Mesenchymal stem cell (in vitro differentiated cells and primary cell): ENCODE measurements around the gene ZYG11A.
"Not testable (repeated sequence)": the region's sequence is repeated elsewhere in the genome, so short reads cannot be mapped to it uniquely, and the experiment has no call there.

Source experiments
- DNase-seq: peaks from one replicate; pipeline ENCODE4 v3.0.0-alpha.2; 2013
- H2AFZ ChIP-seq: one replicate; pipeline ENCODE4 v1.6.1; 2013; ENCODE audit warnings: low read depth, mild to moderate bottlenecking, control low read depth, inconsistent platforms, low read length, moderate library complexity
- H2AK5ac ChIP-seq: 2 replicates; pipeline ENCODE4 v1.6.1; 2013; ENCODE audit warnings: low read length, moderate library complexity, mild to moderate bottlenecking, inconsistent platforms; ENCODE audit not compliant: severe bottlenecking
- H2BK120ac ChIP-seq: one replicate; pipeline ENCODE4 v1.6.1; 2013; ENCODE audit warnings: low read depth, mild to moderate bottlenecking, inconsistent platforms, low read length, moderate library complexity
- H2BK12ac ChIP-seq, 2 experiments: one replicate each; pipeline ENCODE4 v1.6.1; 2013; ENCODE audit warnings: inconsistent platforms in 2 of 2, low read length in 2 of 2, mild to moderate bottlenecking in 2 of 2, moderate library complexity in 2 of 2, control low read depth in 1 of 2
- H2BK15ac ChIP-seq: one replicate; pipeline ENCODE4 v1.6.1; 2013; ENCODE audit warnings: mild to moderate bottlenecking, low read depth, inconsistent platforms; ENCODE audit not compliant: poor library complexity, severe bottlenecking
- H2BK5ac ChIP-seq: 2 replicates; pipeline ENCODE4 v1.6.1; 2013; ENCODE audit warnings: low read depth, mild to moderate bottlenecking, low read length, control low read depth, inconsistent platforms; ENCODE audit not compliant: poor library complexity, severe bottlenecking
- H3K14ac ChIP-seq, 2 experiments: one replicate each; pipeline ENCODE4 v1.6.1; 2013; ENCODE audit warnings: inconsistent platforms in 2 of 2, low read length in 2 of 2, control low read depth in 1 of 2, mild to moderate bottlenecking in 1 of 2, moderate library complexity in 1 of 2
- H3K18ac ChIP-seq, 2 experiments: one replicate each; pipeline ENCODE4 v1.6.1; 2013; ENCODE audit warnings: inconsistent platforms in 2 of 2, low read length in 2 of 2, control low read depth in 1 of 2, low read depth in 1 of 2, mild to moderate bottlenecking in 1 of 2
- H3K23ac ChIP-seq, 2 experiments: one replicate each; pipeline ENCODE4 v1.6.1; 2013; ENCODE audit warnings: inconsistent platforms in 2 of 2, low read length in 2 of 2, mild to moderate bottlenecking in 2 of 2, moderate library complexity in 2 of 2, control low read depth in 1 of 2
- H3K27ac ChIP-seq: 2 replicates; pipeline ENCODE4 v1.5.1; 2013; ENCODE audit warnings: mild to moderate bottlenecking, moderate library complexity, low read length, control low read depth, inconsistent platforms; ENCODE audit not compliant: poor library complexity, severe bottlenecking
- H3K27me3 ChIP-seq, 2 experiments: 2 replicates each; pipeline versions ENCODE4 v1.6.1 to v1.7.0; 2013; ENCODE audit warnings: low read length in 2 of 2, mild to moderate bottlenecking in 2 of 2, moderate library complexity in 2 of 2, control low read depth in 1 of 2, inconsistent platforms in 1 of 2; ENCODE audit not compliant: control insufficient read depth in 1 of 2, insufficient read depth in 1 of 2
- H3K36me3 ChIP-seq, 2 experiments: 2 replicates each; pipeline versions ENCODE4 v1.6.1 to v1.7.0; 2013; ENCODE audit warnings: low read length in 2 of 2, control low read depth in 1 of 2, inconsistent platforms in 1 of 2, low read depth in 1 of 2, mild to moderate bottlenecking in 1 of 2; ENCODE audit not compliant: insufficient read depth in 2 of 2, control insufficient read depth in 1 of 2
- H3K4ac ChIP-seq, 2 experiments: one replicate each; pipeline ENCODE4 v1.6.1; 2013; ENCODE audit warnings: inconsistent platforms in 2 of 2, low read length in 2 of 2, mild to moderate bottlenecking in 2 of 2, moderate library complexity in 2 of 2, control low read depth in 1 of 2, low read depth in 1 of 2
- H3K4me1 ChIP-seq: 2 replicates; pipeline ENCODE4 v1.6.1; 2013; ENCODE audit warnings: low read depth, low read length, control low read depth; ENCODE audit not compliant: control insufficient read depth, insufficient read depth
- H3K4me2 ChIP-seq: 2 replicates; pipeline ENCODE4 v1.6.1; 2013; ENCODE audit warnings: low read length, mild to moderate bottlenecking, inconsistent platforms; ENCODE audit not compliant: poor library complexity, severe bottlenecking
- H3K4me3 ChIP-seq, 2 experiments: 2 replicates each; pipeline versions ENCODE4 v1.5.1 to v1.7.0; 2013; ENCODE audit warnings: low read length in 2 of 2, mild to moderate bottlenecking in 2 of 2, control low read depth in 1 of 2, low read depth in 1 of 2; ENCODE audit not compliant: insufficient read depth in 1 of 2
- H3K79me1 ChIP-seq: replicated peaks from 2 replicates; pipeline ENCODE4 v1.6.1; 2013; ENCODE audit warnings: mild to moderate bottlenecking, control low read depth, low read length, inconsistent platforms; ENCODE audit not compliant: poor library complexity, severe bottlenecking
- H3K9ac ChIP-seq: 2 replicates; pipeline ENCODE4 v1.7.0; 2013; ENCODE audit warnings: mild to moderate bottlenecking, low read length, moderate library complexity
- H3K9me3 ChIP-seq: 2 replicates; pipeline ENCODE4 v1.7.0; 2013; ENCODE audit warnings: mild to moderate bottlenecking, low read length; ENCODE audit not compliant: control insufficient read depth
- H4K8ac ChIP-seq: one replicate; pipeline ENCODE4 v1.6.1; 2013; ENCODE audit warnings: inconsistent platforms, mild to moderate bottlenecking, low read length, moderate library complexity
- H4K91ac ChIP-seq: one replicate; pipeline ENCODE4 v1.6.1; 2013; ENCODE audit warnings: mild to moderate bottlenecking, low read length, inconsistent platforms
- WGBS: methylation state at CpG from one replicate; pipeline ENCODE4 v1.1.7; 2013; ENCODE audit warnings: mixed read lengths; 5-methylcytosine and 5-hydroxymethylcytosine counted together

The ZYG11A gene

DNA sequence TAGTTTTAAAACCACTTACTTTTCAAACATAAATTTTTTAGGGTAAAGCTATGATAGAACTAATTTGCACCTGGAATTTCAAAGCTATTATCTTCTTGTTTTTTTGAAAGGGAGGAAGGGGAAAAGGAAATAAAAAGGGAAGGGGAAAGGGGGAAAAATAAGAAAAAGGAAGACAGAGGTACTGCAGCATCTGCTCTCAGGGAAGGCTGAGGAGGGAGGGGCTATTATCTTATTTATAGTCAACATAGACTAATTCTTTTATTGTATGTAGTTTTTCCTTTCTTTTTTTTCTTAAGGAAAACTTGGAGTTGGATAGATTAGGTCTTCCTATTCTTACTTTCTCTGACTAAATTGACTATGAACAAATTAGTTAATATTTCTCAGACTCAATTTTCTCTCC lies 41.5 kb upstream of the ZYG11A start:
- Histone ChIP-seq H3K27me3 (no peaks in the 10 kb centered on the region), H3K4me1 (peaks cover 2% of the 10 kb centered on the region), H3K9me3 (no peaks in the 10 kb centered on the region), H3K23ac (no peak overlapping the region), H2AFZ (no peak overlapping the region), H3K14ac (no peak overlapping the region), H2BK12ac (no peak overlapping the region), H2BK15ac (no peak overlapping the region), H4K91ac (no peak overlapping the region), H3K4ac (no peak overlapping the region), H3K79me1 (no peaks in the 10 kb centered on the region), H3K4me3 (no peak overlapping the region), H3K4me2 (no peak overlapping the region), H3K9ac (peak overlapping the region; percentile 11), H2BK5ac (no peak overlapping the region), H2BK120ac (no peak overlapping the region), H2AK5ac (no peak overlapping the region), H3K18ac (no peak overlapping the region), H4K8ac (no peak overlapping the region), H3K27ac (no peak overlapping the region), H3K36me3 (peaks cover 17 to 41% of the 10 kb centered on the region in 2 experiments)
- no peak for DNase-seq

GRCh38 chr1:52804083-52804482 lies 38.5 kb upstream of the ZYG11A start:
- H2AFZ ChIP-seq, H3K27me3 ChIP-seq, H3K9ac ChIP-seq, H3K79me1 ChIP-seq, H2BK15ac ChIP-seq, H2BK120ac ChIP-seq, H3K27ac ChIP-seq, H4K8ac ChIP-seq, H3K4ac ChIP-seq, H3K18ac ChIP-seq, H3K9me3 ChIP-seq, H3K23ac ChIP-seq, H2BK12ac ChIP-seq, H3K4me2 ChIP-seq, H4K91ac ChIP-seq, DNase-seq, H2BK5ac ChIP-seq, H3K14ac ChIP-seq, H3K4me1 ChIP-seq, H3K4me3 ChIP-seq, H2AK5ac ChIP-seq: not testable (repeated sequence)
- 90% methylated on average over 2 of the region's 3 CpGs for WGBS
- peaks cover 13 to 32% of the 10 kb centered on the region in 2 experiments for H3K36me3 ChIP-seq

DNA sequence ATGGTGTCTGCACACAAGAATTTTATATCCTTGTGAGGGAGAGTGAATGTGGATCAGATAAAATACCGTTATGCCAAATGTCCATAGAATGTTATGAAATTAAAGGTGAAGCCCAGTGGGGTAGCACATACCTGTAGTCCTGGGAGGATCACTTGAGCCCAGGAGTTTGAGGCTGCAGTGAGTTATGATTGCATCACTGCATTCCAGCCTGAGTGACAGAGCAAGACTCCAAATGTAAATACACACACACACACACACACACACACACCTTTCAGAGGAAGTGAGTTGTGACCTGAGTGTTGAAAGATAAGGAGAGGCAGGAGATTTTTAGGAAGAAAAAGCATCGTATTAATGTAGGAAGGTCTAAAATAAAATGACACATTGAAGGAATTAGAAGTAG lies 28.1 kb upstream of the ZYG11A start:
- H3K4me3 ChIP-seq: no peak overlapping the region
- WGBS: 98% methylated on average over 2 of the region's 2 CpGs
- no peak overlapping the region for H2AK5ac ChIP-seq

DNA sequence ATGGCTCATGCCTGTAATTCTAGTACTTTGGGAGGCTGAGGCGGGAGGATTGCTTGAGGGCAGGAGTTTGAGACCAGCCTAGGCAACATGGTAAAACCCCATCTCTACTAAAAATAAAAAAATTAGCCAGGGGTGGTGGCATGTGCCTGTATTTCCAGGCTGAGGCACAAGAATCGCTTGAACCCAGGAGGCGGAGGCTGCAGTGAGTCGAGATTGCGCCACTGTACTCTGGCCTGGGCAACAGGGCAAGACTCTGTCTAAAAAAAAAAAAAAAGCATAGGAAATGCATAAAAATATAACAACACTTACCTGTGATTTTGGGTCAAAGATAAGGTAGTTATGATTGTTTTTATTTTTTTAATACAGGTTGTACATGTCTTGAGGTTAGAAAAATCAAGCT lies 21.7 kb upstream of the ZYG11A start:
- not testable (repeated sequence) for H2BK120ac ChIP-seq, H2BK12ac ChIP-seq, H3K4ac ChIP-seq, H4K91ac ChIP-seq, H3K23ac ChIP-seq, H4K8ac ChIP-seq, DNase-seq, H3K4me1 ChIP-seq, H3K9ac ChIP-seq, H2BK5ac ChIP-seq, H2AK5ac ChIP-seq, H3K9me3 ChIP-seq, H3K27ac ChIP-seq, H2BK15ac ChIP-seq, H3K18ac ChIP-seq, H3K79me1 ChIP-seq, H3K14ac ChIP-seq, H3K27me3 ChIP-seq, H3K4me2 ChIP-seq, H3K4me3 ChIP-seq, H2AFZ ChIP-seq
- 97% methylated on average over 3 of the region's 5 CpGs for WGBS
- H3K36me3 ChIP-seq: peaks cover 14 to 59% of the 10 kb centered on the region in 2 experiments

More for the DNA sequence above, 28.1 kb upstream of the ZYG11A start:
- Histone ChIP-seq H3K23ac (no peak overlapping the region), H3K27me3 (no peaks in the 10 kb centered on the region), H2BK120ac (no peak overlapping the region), H4K91ac (no peak overlapping the region), H3K4me1 (no peaks in the 10 kb centered on the region), H2AFZ (no peak overlapping the region), H2BK15ac (no peak overlapping the region), H3K36me3 (peaks cover 10 to 64% of the 10 kb centered on the region in 2 experiments), H3K4ac (no peak overlapping the region), H3K9ac (no peak overlapping the region), H3K9me3 (no peaks in the 10 kb centered on the region), H3K4me2 (no peak overlapping the region), H2BK12ac (no peak overlapping the region), H2BK5ac (no peak overlapping the region), H3K14ac (no peak overlapping the region), H3K18ac (no peak overlapping the region), H4K8ac (no peak overlapping the region), H3K27ac (no peak overlapping the region), H3K79me1 (no peaks in the 10 kb centered on the region)
- no peak for DNase-seq
